HFFc6 (cell line): ENCODE data around the gene UBA3. TPM values are rescaled to one million over a fixed set of nuclear protein-coding genes. Genes with fewer than 3 reads are reported as not detected.

Source experiments
- DNase-seq: peaks from one replicate; pipeline ENCODE4 v3.0.0-alpha.2; 2018
- H3K27ac Mint-ChIP-seq: 2 replicates; pipeline ENCODE4 v1.8.0; 2020; ENCODE audit warnings: mild to moderate bottlenecking, mixed read lengths
- H3K27me3 Mint-ChIP-seq: 2 replicates; pipeline ENCODE4 v1.8.0; 2021; ENCODE audit warnings: mild to moderate bottlenecking, moderate library complexity, mixed read lengths; ENCODE audit not compliant: insufficient read depth
- H3K36me3 Mint-ChIP-seq: 2 replicates; pipeline ENCODE4 v1.8.0; 2021; ENCODE audit warnings: low read depth, mixed read lengths
- H3K4me1 Mint-ChIP-seq: 2 replicates; pipeline ENCODE4 v1.8.0; 2020; ENCODE audit warnings: low read depth, mixed read lengths
- H3K4me3 Mint-ChIP-seq: 2 replicates; pipeline ENCODE4 v1.8.0; 2020; ENCODE audit warnings: mild to moderate bottlenecking, moderate library complexity, mixed read lengths
- H3K9me3 Mint-ChIP-seq: 2 replicates; pipeline ENCODE4 v1.8.0; 2020; ENCODE audit warnings: mild to moderate bottlenecking, mixed read lengths
- total RNA-seq, 6 experiments: library from RNA; stranded (reverse); fragmentation: NEBNext Ultra II Directional; extraction: Animal tissue kit (Norgen Biotek cat#: 25700); gene quantifications; 2 replicates in 1 of 6; 3 replicates in 5 of 6; pipeline ENCODE4 v1.2.3, GENCODE V29; 2021
- TF ChIP-seq, protein P1 (sequence below): fragments of 200-600 bp; sonication (generic); IDR thresholded peaks from 2 replicates; pipeline ENCODE4 v1.5.0; 2021; ENCODE audit warnings: antibody characterized with exemption, mild to moderate bottlenecking

UBA3 gene
- total RNA-seq, 6 experiments from 2014 or later, result 62.1 to 75.4 (median 63.6) TPM

DNA sequence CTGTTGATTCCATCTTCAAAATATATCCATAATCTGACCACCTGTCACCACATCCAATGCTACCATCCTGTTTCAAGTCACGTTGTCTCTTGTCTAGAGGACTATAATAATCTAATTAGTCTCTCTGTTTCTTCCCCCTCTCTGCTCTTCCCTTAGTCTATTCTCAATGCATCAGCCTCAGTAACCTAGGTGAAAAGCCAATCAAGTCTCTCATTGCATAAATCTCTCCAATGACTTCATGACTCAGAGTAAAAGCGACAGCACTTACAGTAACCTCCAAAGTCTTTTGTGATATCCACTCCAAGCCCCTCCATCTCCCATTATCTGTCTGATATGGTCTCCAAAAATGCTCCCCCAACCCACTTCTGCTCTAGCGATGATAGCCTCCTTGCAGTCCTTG lies 7.2 kb downstream of the UBA3 start:
- Mint-ChIP-seq H3K36me3 (peaks cover 24% of the 10 kb centered on the region), H3K9me3 (no peaks in the 10 kb centered on the region), H3K27me3 (no peaks in the 10 kb centered on the region), H3K4me3 (no peak overlapping the region), H3K27ac (no peak overlapping the region), H3K4me1 (peaks cover 10% of the 10 kb centered on the region)
- TF ChIP-seq, protein P1, sequence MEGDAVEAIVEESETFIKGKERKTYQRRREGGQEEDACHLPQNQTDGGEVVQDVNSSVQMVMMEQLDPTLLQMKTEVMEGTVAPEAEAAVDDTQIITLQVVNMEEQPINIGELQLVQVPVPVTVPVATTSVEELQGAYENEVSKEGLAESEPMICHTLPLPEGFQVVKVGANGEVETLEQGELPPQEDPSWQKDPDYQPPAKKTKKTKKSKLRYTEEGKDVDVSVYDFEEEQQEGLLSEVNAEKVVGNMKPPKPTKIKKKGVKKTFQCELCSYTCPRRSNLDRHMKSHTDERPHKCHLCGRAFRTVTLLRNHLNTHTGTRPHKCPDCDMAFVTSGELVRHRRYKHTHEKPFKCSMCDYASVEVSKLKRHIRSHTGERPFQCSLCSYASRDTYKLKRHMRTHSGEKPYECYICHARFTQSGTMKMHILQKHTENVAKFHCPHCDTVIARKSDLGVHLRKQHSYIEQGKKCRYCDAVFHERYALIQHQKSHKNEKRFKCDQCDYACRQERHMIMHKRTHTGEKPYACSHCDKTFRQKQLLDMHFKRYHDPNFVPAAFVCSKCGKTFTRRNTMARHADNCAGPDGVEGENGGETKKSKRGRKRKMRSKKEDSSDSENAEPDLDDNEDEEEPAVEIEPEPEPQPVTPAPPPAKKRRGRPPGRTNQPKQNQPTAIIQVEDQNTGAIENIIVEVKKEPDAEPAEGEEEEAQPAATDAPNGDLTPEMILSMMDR, result no peak
- no peak for DNase-seq

DNA sequence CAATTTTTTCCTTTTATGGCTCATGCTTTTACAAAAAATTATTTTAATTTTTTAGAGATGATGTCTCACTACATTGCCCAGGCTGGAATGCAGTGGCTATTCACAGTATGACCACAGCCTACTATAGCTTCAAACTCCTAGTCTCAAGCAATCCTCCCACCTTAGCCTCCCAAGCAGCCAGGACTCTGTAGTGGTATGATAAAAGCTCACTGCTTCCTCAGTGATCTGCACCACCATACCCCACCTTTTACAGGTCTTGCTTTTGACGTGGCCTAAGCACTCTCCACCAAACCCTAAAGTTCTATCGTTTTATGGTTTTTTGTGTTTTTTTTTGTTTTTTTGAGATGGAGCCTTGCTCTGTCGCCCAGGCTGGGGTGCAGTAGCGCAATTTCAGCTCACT lies 14.0 kb downstream of the UBA3 start:
- no peaks in the 10 kb centered on the region for H3K27me3 Mint-ChIP-seq
- DNase-seq, result no peak
- no peak overlapping the region for H3K27ac Mint-ChIP-seq
- peaks cover 12% of the 10 kb centered on the region for H3K36me3 Mint-ChIP-seq
- H3K4me1 Mint-ChIP-seq, result peaks cover 14% of the 10 kb centered on the region
- TF ChIP-seq, protein P1, result no peak
- H3K9me3 Mint-ChIP-seq, result no peaks in the 10 kb centered on the region
- H3K4me3 Mint-ChIP-seq, result no peak overlapping the region

DNA sequence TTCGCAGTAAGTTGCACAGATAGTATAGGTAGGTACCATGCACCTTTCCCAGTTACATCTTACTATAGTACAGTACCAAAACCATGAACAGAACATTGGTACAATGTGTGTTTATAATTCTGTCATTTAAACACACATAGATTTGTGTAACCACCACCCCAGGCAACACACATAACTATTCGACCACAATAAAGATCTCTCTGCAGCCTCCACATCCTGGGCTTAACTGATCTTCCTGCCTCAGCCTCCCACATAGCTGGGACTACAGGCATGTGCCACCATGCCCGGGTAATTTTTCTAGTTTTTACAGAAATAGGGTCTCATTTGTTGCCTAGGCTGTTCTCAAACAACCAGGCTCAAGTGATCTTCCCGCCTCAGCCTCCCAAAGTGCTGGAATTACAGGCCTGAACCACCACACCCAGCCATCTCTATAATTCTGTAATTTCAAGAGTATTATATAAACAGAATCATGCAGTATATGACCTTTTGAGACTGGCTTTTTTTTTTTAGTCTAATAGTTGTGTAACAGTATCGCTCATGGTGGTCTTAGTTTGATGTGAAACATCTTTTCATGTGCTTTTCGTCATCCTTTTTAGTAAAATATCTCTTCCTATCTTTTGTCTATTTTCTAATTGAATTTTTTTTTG lies 14.7 kb downstream of the UBA3 start:
- TF ChIP-seq, protein P1, result no peak
- H3K4me1 Mint-ChIP-seq, result peaks cover 14% of the 10 kb centered on the region
- no peak for DNase-seq
- peaks cover 12% of the 10 kb centered on the region for H3K36me3 Mint-ChIP-seq
- H3K4me3 Mint-ChIP-seq, result no peak overlapping the region
- H3K27me3 Mint-ChIP-seq, result no peaks in the 10 kb centered on the region
- H3K9me3 Mint-ChIP-seq, result no peaks in the 10 kb centered on the region
- peak overlapping the region; percentile 18; the same call in 1 of the 2 replicates for H3K27ac Mint-ChIP-seq

DNA sequence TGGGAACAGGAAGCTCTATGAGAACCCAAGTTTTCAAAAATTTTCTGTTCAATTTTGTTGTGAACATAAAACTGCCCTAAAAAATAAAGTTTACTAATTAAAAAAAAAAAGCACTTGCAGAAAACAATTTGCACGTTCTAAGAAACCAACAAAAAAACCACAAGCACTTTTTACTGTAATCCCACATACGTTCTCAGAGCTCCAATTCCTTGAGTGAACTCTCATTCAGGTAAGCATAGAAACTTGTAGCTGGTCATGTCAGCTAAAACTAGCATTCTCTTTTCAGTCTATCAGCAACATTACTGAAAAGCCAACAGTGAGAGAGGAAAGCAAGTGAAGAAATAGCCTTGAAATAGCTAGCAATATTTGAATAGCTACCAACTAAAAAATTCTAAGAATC lies 16.5 kb downstream of the UBA3 start:
- peaks cover 14% of the 10 kb centered on the region for H3K4me1 Mint-ChIP-seq
- H3K9me3 Mint-ChIP-seq, result no peaks in the 10 kb centered on the region
- H3K36me3 Mint-ChIP-seq, result peaks cover 27% of the 10 kb centered on the region
- no peak for DNase-seq
- TF ChIP-seq, protein P1, result no peak
- H3K4me3 Mint-ChIP-seq, result no peak overlapping the region
- no peak overlapping the region for H3K27ac Mint-ChIP-seq
- no peaks in the 10 kb centered on the region for H3K27me3 Mint-ChIP-seq

DNA sequence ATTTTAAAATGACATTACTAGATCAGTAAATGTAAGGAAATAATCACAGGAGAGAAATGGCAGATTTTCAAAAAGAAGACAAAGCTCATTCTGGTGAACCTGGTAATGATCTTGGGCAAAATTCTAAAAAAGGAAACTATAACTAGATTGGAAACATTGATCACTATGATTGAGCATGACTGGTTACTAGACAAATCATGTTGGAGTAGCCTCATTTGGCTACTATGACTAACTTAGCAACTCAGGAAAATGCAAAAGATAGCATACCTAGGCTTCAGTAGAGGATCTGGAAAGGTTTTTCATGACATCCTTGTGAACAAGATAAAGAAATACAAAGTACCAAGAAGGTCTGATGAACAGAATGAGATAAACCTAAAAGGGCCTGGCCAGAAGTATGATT lies 20.5 kb downstream of the UBA3 start:
- Mint-ChIP-seq H3K9me3 (no peaks in the 10 kb centered on the region), H3K27ac (no peak overlapping the region), H3K4me1 (peaks cover 8% of the 10 kb centered on the region), H3K27me3 (no peaks in the 10 kb centered on the region), H3K4me3 (no peak overlapping the region), H3K36me3 (peaks cover 33% of the 10 kb centered on the region)
- TF ChIP-seq, protein P1, result no peak
- no peak for DNase-seq

DNA sequence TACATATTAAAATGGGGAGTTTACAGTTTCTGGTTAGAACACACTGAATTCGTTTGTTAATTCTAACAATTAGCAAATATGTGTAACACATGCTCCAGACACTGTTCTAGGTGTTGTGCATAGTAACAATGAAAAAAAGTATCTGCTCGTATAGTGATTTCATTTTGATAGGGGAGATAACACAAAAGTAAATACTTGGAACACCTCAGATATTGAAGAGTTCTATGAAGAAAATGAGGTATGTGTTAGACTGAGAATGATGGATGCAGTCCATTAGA lies 21.3 kb downstream of the UBA3 start:
- H3K27ac Mint-ChIP-seq, result no peak overlapping the region; the same call in 1 of the 2 replicates
- no peak for DNase-seq
- TF ChIP-seq, protein P1, result no peak
- no peaks in the 10 kb centered on the region for H3K9me3 Mint-ChIP-seq
- peaks cover under 1% of the 10 kb centered on the region; the same call in 1 of the 2 replicates for H3K4me1 Mint-ChIP-seq
- H3K27me3 Mint-ChIP-seq, result no peaks in the 10 kb centered on the region
- H3K4me3 Mint-ChIP-seq, result no peak overlapping the region
- peaks cover 33% of the 10 kb centered on the region for H3K36me3 Mint-ChIP-seq
